Smooth muscle cell of the pulmonary artery (primary cell): ENCODE data around the gene TIMM23B. TPM values are rescaled to one million over a fixed set of nuclear protein-coding genes. Genes with fewer than 3 reads are reported as not detected.

Experiments
- total RNA-seq: library from RNA; depleted of rRNA; stranded (reverse); fragments of >200 nt; gene quantifications from 2 replicates; pipeline ENCODE4 v1.2.3, GENCODE V29; 2014

The TIMM23B gene, protein sequence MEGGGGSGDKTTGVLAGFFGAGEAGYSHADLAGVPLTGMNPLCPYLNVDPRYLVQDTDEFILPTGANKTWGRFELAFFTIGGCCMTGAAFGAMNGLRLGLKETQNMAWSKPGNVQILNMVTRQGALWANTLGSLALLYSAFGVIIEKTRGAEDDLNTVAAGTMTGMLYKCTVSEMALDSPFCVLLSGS
- 14.8 and 17.3 TPM in 2 replicates for total RNA-seq

DNA sequence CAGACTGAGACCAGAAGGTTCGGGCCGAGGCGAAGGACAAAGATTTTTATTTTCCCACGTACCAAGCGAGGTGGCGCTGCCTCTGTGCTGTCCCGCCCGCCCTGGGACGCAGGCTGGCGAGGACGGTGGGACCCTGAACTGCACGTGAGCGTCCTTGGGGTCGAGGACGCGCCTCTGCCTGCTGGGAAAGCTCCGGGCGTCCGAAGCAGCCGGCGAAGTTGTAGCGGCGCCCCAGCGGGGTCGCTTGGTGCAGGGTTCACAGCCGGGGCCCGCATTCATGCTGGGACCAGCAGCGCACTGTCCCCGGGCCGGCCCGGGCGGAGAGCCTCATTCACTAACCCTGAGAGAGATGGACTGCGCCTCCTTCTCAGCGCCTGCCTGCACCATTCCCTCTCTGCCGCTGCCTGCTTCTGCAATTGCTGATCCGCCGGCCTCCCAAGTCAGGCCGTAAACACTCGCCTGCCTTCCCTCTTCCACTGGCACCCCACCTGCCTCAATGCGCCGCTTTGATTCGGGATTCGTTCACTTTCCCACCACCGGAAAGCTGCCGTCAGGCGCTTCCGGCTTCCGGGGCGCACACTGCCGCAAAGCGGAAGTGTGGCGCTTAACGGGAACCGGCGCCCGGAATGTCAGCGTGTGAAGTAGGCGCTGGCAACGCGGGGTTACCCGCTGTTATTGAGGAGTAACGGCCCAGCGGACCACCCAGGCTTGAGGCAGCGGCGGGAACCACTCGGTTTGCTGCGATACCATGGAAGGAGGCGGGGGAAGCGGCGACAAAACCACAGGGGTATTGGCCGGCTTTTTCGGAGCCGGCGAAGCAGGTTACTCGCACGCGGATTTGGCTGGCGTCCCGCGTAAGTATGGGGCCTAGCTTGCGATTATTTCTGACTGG, at the start of gene TIMM23B, which contains the start of gene PARG:
Gene TIMM23B, plus strand, starts transcription at position 607 of the 892 bp plus-strand sequence. Its CDS starts 142 bp downstream, at position 749.
Gene PARG, minus strand, starts transcription at position 581 of the 892 bp plus-strand sequence. Its CDS starts 302 bp downstream, at position 279.

DNA sequence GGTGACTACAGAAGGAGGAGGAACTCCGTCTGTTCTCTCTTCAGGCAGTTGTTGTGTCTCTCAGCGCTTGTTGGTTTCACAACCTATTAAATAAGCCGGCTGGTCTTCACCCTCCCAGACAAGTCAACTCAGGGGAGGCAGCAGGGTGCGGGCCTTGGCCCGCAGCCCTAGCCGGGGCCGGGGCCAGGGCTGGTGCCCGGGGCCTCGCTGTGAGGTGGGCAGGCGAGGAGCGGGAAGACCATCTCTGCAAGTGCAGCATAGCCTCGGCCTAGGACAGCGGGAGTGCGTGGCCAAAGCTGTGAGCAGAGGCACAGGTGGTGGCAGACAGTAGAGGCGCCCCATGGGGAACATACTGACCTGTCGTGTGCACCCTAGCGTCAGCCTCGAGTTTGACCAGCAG, 46.5 kb downstream of the TIMM23B start, which contains the start of gene AGAP6:
Gene AGAP6, plus strand, starts transcription at position 31 of the 400 bp plus-strand sequence. Its CDS starts 310 bp downstream, at position 341.

Other genes with a start within 250 kb of the TIMM23B start
- gene OGDHL, start 179.7 kb upstream of the TIMM23B start, total RNA-seq = 0.26 and 1.7 TPM in 2 replicates
- 31.0 and 32.9 TPM in 2 replicates for gene PARG, start within 50 bp of the TIMM23B start, total RNA-seq
- gene AGAP6, start 46.4 kb downstream of the TIMM23B start, total RNA-seq = 2.9 and 4.0 TPM in 2 replicates
- gene WASHC2A, start 125.9 kb downstream of the TIMM23B start, total RNA-seq = 44.1 and 46.2 TPM in 2 replicates